ENCODE measurements around the gene SLC22A8.
"Not testable (repeated sequence)": the region's sequence is repeated elsewhere in the genome, so short reads cannot be mapped to it uniquely, and the experiment has no call there.

SLC22A8 gene

GRCh38 chr11:62985041-62985750 lies 30.4 kb downstream of the SLC22A8 start:
- DNase-seq = no peak

GRCh38 chr11:62984451-62984991 lies 31.1 kb downstream of the SLC22A8 start, which contains the start of gene SLC22A6:
TSS of gene SLC22A6 (minus strand) at chr11:62984967. CDS start at chr11:62984690, 277 bp downstream.
- DNase-seq = no peak

GRCh38 chr11:62983536-62984199 lies 32.0 kb downstream of the SLC22A8 start:
- DNase-seq = no peak

GRCh38 chr11:62981743-62982142 lies 33.9 kb downstream of the SLC22A8 start:
- DNase-seq = no peak

- no peak for DNase-seq
Observed at GRCh38 chr11:62980133-62980760, 35.4 kb downstream of the SLC22A8 start.

GRCh38 chr11:62976109-62976508 lies 39.5 kb downstream of the SLC22A8 start:
- no peak for DNase-seq

GRCh38 chr11:62974848-62975522 lies 40.7 kb downstream of the SLC22A8 start:
- DNase-seq = peak in 1 of 2 donors; percentile 9

- no peak for DNase-seq
Observed at GRCh38 chr11:62965574-62965973, 50.1 kb downstream of the SLC22A8 start.

GRCh38 chr11:62962391-62962790 lies 53.2 kb downstream of the SLC22A8 start:
- no peak for DNase-seq

- DNase-seq = no peak
Observed at GRCh38 chr11:62961017-62961570, 54.5 kb downstream of the SLC22A8 start.

- DNase-seq = no peak
Observed at GRCh38 chr11:62959422-62959980, 56.1 kb downstream of the SLC22A8 start.

- DNase-seq = no peak
Observed at GRCh38 chr11:62958547-62959421, 56.9 kb downstream of the SLC22A8 start.

GRCh38 chr11:62957147-62957546 lies 58.5 kb downstream of the SLC22A8 start:
- DNase-seq = no peak

- DNase-seq = no peak
Observed at GRCh38 chr11:62954478-62954877, 61.2 kb downstream of the SLC22A8 start.

GRCh38 chr11:62953811-62954210 lies 61.8 kb downstream of the SLC22A8 start:
- no peak for DNase-seq

- no peak for DNase-seq
Observed at GRCh38 chr11:62948765-62949320, 66.8 kb downstream of the SLC22A8 start.

- not testable (repeated sequence) for DNase-seq
Observed at GRCh38 chr11:62945538-62945937, 70.1 kb downstream of the SLC22A8 start.

Measured in inflammatory macrophage (primary cell).